Activated T-cell treated with anti-CD3 and anti-CD28 coated beads for 4 hours (primary cell): Measurements from ENCODE around the gene NAV1.
A peak's percentile ranks its signal among the peaks of the same experiment; 100 is the strongest.

Experiments
- DNase-seq: peaks from one replicate; pipeline ENCODE4 v3.0.0-alpha.2; 2020

Gene NAV1

DNA sequence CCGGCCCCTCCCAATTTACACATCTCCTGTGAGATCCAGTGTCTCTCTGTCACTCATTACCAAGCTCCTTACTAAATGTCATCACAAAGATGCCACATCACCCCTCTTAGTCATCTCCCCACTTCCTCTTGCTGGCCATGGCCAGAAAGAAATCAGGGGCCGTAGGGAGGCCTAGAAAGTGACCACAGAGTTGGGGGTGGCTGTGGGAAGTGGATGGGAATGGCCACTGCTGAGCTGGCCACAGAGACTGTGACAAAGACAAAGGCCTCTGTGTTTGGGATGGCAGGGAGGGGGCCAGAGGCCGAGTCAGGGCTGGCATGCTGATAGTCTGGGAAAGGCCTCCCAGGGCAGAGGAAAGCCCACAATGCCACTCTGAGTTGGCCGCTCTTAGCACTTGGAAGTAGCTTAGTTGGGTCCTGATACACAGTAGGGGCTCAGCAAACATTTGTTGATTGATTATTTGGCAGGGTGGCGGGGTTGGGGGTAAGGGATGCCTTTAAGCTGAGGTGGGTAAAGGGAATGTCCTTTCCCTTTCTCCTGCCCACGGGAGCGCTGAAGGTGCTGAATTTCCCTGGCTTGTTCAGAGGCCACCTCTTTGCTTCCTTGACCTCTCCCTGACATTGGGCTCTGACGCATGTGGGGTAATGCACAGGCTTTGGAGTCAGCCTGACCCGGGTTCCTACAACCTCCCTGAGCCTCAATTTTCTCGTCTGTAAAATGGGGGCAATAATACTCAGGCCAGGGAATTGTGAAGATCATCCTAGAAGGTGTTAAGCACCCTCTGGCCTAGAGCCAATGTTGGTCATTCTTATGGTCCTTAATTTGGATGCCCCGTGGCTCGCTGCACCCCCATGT is 13.2 kb downstream of the NAV1 start:
- no peak for DNase-seq

DNA sequence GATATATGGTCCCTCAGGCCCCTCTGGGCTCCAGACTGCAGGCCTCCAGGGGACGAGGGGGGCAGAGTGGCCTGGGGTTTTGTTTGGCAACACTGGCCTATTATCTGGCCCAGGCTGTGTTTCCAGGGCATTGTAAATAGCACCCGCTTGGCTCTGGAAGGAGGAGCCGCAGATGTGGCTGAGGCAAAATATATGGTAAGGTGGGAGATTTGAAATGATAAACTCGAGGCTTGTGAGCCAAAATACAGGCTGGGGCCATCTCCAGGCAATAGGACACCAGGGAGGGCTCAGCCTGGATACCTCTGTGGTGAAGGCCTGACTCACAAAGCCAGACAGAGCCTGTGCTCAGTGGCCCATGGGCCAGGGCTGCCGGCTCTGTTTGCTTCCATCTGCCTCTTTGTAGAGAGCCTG is 14.0 kb downstream of the NAV1 start:
- no peak for DNase-seq

DNA sequence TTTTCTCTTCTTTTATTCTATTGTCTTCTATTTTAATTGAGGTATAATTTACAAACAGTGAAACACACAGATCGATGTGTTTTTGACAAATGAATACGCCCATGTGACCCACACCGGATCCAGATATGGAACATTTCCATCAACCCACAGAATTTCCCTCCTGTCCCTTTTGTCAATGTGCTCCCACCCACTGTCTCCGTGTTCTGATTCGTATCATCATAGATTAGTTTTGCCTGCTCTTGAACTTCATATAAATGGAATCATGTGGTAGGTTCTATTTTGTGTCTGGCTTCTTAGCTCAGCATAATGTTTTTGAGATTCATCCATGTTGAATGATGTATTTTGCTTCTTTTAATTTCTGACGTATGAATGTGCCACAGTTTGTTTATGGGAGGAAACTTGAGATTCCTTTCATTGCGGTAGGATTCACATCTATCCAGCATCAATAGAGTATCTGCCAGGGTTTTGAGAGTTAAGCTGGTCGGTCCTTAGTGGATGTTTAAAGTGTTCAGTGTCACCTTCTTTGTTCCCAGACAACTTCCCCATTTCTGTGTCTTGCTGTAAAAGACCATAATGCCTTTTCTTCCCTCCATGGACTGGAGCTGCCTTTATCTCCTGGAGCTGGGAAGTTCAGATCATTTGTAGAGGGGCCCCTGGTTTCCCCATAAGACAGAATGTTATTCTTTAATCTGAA is 14.7 kb downstream of the NAV1 start:
- DNase-seq: no peak

- DNase-seq: no peak
Observed at GRCh38 chr1:201554190-201554600, 15.3 kb downstream of the NAV1 start.

DNA sequence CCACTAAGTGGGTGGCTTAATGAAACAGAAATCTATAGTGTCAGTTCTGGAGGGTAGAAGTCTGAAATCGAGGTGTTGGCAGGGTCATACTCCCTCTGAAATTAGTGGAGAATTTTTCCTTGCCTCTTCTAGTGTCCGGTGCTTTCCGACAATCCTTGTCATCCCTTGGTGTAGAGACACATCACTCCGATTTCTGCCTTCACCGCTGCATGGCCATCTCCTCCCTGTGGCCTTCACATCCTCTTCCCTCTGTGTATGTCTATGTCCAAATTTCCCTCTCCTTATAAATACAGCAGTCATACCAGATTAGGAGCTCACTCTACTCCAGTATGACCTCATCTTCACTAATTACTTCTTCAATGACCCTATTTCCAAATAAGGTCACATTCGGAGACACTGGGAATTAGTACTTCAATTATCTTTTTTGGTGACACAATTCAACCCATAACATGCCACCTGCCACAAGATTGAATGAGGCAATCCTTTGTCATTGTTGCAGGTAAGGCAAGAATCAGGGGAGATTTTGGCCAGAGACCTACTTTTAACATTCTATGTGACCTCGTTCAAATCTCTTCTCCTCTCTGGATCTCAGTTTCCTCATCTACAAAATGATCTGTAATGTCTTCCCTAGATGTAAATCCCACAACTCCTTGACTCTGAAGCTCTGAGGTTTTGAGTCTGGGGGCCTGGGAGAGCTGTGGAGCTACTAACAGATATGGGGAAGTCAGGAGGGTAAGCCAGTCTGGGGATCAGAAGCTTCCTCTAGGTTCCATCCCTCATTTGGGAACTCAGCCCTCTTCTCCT is 16.1 kb downstream of the NAV1 start:
- DNase-seq: no peak

DNA sequence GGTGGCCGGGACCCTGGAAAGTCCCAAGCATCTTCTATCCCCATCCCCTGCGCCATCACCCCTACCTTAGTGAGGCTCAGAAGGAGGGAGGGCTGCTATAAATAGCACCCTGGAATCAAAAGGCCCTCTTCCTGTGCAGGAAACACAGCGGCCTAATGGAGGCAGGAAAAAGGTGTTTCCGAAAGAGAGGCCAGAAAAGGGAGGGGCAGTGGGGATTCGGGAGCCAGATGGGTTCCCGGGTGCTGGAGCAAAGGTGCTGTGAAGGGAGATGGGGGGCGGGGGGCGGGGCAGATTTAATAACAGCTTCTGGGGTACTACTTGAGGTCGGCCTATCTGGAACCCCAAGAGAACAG is 16.6 kb downstream of the NAV1 start:
- no peak for DNase-seq

DNA sequence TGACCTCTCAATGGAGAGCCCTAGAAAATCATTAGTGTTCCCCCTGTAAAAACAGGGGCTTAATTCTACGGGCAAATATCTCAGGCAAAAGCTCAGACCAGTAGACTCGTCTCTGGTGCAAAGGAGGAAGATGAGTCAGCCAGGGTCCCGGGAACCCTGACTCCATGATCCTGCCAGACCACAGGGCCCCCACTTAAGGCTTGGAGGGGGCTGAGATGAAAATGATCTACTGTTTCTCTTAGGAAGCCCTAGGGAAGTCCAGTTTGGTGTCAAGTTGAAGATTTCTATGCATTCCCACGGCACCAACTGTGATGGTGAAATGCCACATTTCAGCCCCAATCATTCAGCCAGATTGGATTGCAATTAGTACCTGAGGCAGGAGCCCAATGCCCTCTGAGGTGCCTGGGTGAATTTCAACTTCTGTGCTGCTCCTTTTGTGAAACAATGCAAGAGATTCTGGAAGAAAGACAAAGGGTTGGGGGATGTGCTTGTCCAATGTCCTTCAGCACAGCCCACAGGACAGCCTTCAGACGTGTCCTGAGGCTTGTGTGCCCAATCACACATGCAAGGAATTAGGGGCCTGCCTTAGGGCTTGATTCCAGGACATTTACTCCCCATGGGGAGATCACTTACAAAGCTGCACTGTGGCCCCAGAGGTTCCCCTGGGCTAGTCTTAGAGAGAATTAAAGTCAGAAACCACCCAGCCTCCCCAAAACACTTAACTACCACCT is 18.1 kb downstream of the NAV1 start:
- no peak for DNase-seq

GRCh38 chr1:201557572-201557958 is 18.6 kb downstream of the NAV1 start:
- DNase-seq: no peak

DNA sequence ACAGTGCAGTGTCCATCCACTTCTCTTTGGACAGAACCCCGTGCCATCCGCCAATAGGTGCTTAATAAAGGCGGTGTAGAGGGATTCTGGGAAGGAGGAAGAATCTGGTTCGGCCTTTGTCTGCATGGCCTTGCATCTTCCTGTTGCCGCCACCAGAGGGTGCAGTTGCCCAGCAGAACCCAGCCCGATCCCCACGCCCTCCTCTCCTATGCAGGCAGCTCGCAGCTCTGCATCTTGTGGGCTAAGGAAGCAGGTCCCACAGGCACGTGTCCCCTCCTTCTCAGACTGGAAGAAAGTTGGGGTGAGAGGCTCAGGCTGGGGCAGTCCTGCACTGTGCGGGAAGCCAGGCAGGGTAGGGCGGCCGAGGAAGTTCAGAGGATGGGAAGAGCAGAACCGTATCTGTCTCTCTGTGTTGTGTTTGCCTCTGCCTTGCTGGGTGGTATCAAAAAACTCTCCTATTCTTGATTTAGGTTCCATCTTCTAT is 20.8 kb downstream of the NAV1 start:
- peak; percentile 40 for DNase-seq

- DNase-seq: no peak
Observed at GRCh38 chr1:201560328-201561194, 21.6 kb downstream of the NAV1 start.

DNA sequence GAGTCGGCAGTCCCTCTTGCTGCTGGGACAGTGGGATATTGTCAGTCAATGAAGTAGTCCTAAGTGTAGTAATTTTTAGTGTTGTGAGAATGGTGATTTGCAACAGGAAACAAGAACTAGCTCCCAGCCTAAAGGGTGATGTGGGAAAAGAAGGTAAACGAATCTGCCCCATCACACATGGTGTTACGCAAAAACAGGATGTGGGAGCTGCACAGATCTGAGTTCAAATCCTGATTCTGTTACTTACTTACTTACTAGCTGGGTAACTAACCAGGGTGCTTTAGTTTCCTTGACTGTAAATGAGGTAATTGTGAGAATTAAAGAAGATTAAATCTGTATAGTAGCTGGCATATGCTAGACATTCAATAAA is 22.3 kb downstream of the NAV1 start:
- DNase-seq: no peak

DNA sequence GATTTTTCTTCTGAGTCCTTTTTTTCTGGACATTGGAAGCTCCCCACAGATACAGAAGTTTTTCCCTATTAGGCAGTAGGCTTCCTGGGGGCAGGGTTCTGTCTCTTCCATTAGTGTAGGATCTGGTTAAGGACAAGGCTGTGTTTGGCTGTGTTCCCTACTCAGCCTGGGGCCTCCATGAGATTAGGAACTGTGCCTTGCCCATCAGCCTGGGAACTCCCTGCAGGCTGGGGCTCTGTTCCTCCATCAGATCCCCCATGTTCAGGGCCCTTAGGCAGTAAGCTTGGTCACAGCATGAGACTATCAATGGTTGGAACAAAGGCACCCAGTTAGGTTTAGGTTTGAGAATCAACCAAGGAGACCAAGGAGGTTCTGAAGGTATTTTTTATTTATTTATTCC is 22.7 kb downstream of the NAV1 start:
- DNase-seq: no peak

GRCh38 chr1:201562257-201562656 is 23.3 kb downstream of the NAV1 start:
- DNase-seq: no peak

DNA sequence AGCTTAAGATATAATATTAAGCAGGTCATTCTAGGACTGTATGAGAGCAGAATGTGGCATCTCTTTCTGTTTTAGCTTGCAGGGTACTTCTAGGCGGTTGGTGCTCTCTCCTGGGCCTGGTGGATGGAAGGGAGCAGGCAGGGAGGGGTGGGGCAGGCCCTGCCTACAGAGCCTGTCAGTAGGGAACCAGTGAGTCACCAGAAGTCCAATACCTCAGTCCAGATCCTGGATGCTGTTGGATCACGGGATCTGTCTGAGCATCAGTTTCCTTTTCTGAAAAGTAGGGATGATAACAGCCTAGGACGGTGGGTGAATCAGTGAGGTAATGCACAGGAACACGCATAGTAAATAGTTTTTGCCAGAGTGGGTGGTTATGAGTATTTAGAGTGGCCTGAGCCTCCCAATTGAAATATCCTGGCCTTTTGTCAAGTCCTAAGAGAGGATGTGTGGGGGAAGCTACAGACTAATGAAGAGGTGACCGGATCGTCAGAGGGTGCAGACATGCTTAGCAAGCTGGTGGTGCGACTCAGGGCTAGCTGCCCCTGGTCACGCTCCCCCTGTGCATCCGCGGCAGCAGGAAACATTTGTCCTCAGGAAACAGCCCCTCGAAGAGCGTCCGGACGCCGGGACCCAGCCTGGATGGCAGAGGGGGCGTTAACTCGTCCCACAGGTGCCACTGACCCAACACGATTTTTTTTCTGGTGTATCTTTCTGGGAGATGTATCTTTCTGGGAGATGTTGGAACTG is 23.9 kb downstream of the NAV1 start:
- DNase-seq: no peak

- no peak for DNase-seq
Observed at GRCh38 chr1:201563406-201563780, 24.5 kb downstream of the NAV1 start.

GRCh38 chr1:201563941-201564340 is 25.0 kb downstream of the NAV1 start:
- no peak for DNase-seq

- no peak for DNase-seq
Observed at GRCh38 chr1:201565024-201565730, 26.2 kb downstream of the NAV1 start.

DNA sequence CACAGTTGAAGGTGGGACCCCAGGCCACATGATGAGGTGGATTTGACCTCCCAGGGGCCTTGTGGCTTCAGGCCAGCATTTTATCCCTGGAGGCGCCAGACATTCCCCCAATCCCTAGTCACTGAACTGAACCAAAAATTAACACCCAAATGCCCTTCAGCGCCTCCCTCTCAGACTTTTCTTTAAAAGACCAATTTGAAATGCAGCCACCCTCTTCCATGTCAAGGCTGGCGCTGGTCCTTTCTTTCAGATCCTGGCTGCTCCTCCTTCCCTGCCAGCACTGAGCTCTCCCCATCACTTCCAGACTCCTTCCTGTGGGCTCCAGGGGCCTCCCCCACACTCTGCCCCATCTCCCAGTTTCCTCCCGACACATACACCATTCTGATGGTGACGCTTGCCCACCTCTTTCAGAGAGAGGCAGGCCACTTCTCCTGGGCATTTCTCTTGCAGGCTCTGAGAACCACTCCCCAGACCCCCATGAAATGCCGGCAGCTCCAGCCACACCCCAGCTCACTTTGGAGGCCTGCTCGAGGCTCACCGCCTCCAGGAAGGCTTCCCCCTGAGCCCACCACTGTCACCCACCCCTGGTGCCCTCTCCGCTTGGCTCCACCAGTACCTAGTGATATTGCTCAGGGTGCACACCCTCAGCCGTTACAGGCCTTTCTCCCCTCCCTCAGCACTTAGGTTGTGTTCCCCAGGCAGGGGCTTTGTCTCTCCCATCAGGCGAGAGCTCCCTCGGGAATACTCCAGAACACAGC is 27.0 kb downstream of the NAV1 start:
- no peak for DNase-seq

- DNase-seq: no peak
Observed at GRCh38 chr1:201566529-201566823, 27.5 kb downstream of the NAV1 start.
